Left colon (tissue), 2 donors: ENCODE data around the gene FAM131A. TPM values are rescaled to one million over a fixed set of nuclear protein-coding genes. Genes with fewer than 3 reads are reported as not detected.

Experiments
- ATAC-seq: fragments of 200-7000 bp; cut with Tn5 transposase; one replicate; pipeline ENCODE4 v1.9.1; 2020; ENCODE audit warnings: mild to moderate bottlenecking, moderate library complexity
- DNase-seq, 2 donors: peaks; one replicate each; pipeline ENCODE4 v3.0.0-alpha.2; 2020
- intact Hi-C, 2 donors: fragments of 100-400 bp; cut with DNase I in 1 of 2; cut with micrococcal nuclease in 1 of 2; formaldehyde crosslinking; loops; one replicate each; pipeline versions ENCODE4 v1.11.2 to v1.14.0; 2022; cut with DNase I, micrococcal nuclease
- total RNA-seq, 2 donors: library from RNA; stranded (reverse); fragmentation: NEBNext Ultra II Directional; extraction: Animal tissue kit (Norgen Biotek cat#: 25700); gene quantifications; one replicate each; pipeline ENCODE4 v1.2.1, GENCODE V29; 2021
- donor health status: DM: no; HTN: no; CAD: no.
- donor health status: DM: yes; HTN: yes; CAD: no.

The FAM131A gene
- total RNA-seq, 2 donors from 2014 or later = 16.2 to 20.9 TPM

GRCh38 chr3:184362668-184363546 is 25.5 kb downstream of the FAM131A start:
- DNase-seq (peak; percentile 97 to 98), ATAC-seq (peak; percentile 69)
- intact Hi-C loops = no loop called here

DNA sequence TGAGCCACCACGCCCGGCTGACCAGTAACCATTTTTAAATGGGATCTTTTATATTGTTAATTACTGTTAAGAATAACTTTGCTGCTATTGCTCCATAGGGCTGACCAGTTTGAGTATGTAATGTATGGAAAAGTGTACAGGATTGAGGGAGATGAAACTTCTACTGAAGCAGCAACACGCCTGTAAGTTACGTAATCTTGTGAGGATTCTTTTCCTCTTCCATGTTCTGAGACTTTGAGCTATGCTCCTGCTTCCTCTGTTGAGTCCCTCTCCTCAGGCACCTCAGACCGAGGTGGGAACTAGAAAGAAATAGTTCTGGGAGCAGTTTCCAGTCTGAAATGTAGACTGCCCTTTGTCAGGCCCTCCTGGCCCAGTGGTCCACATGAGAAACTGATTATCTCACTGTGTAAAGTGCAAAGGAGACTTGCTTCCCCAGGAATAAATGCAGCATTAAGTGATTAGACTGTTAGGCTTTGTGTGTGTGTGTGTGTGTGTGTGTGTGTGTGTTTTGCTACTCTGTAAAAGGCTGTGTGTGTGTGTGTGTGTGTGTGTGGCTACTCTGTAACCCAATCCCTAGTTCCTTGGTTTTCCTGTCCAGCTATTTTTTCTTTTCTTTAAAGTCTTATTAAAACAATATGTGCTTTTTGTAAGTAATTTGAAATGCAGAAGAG is 29.4 kb downstream of the FAM131A start:
- intact Hi-C loops = no loop called here
- DNase-seq (no peak), ATAC-seq (no peak)

DNA sequence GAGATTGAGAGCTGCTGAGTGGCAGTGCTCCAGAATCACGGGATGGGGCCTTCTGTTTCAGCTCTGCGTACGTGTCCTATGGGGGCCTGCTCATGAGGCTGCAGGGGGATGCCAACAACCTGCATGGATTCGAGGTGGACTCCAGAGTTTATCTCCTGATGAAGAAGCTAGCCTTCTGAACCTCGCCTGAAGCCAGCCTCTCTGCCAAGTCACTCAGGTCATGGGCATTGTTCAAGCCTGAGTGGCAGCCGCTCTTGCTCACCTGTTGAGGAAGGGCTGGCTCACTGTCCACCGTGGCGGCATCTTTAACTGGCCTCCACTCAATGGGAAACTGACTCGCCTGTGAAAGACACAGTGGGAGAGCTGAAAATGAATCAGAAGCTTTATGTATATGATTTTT is 30.7 kb downstream of the FAM131A start:
- ATAC-seq (no peak), DNase-seq (no peak)
- intact Hi-C loops = no loop called here

DNA sequence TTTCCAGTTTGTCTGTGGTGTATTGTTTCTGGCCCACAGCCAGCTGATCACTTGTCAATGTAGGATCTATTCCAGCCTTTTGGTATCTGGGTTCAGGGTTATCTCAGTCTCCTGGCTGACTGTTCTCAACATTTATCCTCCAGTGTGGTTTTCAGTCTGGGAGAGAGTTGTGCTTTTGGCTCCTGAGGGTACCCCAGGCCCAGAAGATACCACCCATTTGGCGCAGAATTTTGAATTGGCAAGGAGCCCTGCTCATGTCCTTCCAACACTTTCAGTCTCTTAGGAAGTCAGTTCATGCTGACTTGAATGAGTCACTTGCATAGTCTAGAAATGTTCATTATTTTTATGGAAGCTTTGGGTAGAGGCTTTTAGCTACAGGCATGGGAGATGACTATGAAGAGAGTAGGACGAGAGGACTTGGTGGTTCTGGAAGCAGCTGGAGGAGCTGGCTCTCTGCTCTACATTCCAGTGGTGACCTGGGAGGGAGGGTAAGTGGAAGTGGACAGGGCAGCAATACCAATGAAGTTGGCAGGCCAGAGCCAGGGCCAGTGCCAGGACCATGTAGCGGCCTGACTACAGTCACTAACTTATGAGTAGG is 31.3 kb downstream of the FAM131A start:
- DNase-seq (no peak), ATAC-seq (no peak)
- intact Hi-C loops = no loop called here

DNA sequence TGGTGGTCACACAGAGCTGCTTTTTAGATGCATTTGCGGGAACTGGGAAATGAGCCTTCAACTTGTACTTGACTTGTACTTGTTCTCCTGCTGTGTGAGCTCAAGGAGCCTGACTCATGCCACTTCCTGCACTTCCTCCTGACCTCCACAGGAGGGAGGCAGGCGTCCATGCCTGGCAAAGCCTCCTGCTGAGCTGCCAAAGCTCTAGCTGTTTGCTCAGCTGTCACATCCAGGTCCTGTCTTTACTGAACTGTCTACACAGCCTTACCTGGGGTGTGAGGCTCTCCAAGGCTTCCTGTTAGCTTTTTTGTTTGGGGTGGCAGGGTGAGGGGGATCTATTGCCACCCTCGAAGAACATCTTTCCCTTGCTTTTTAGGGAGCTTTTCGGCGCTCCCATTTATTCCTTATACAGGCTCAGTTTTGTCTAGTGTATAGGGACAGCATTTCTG is 34.2 kb downstream of the FAM131A start:
- peak; percentile 91 for ATAC-seq
- intact Hi-C loops = loop anchor here in 1 of 2 donors (5.0 to 10.0 kb wide), 2 partner anchors 141 to 173 kb away; no protein-coding TSS in a partner anchor
- peak; percentile 69 to 77 for DNase-seq

GRCh38 chr3:184372296-184372821 is 35.0 kb downstream of the FAM131A start:
- ATAC-seq = no peak
- intact Hi-C loops = loop anchor here in 1 of 2 donors (5.0 to 10.0 kb wide), 2 partner anchors 140 to 172 kb away; no protein-coding TSS in a partner anchor
- DNase-seq = no peak

- ATAC-seq = peak; percentile 11
- no peak for DNase-seq
- intact Hi-C loops = loop anchor here in 1 of 2 donors (5.0 to 10.0 kb wide), 2 partner anchors 139 to 172 kb away; no protein-coding TSS in a partner anchor
Measured at GRCh38 chr3:184372911-184373310, 35.5 kb downstream of the FAM131A start.

- peak; percentile 48 for ATAC-seq
- intact Hi-C loops = loop anchor here in 1 of 2 donors (5.0 to 10.0 kb wide), 2 partner anchors 139 to 171 kb away; no protein-coding TSS in a partner anchor
- no peak for DNase-seq
Measured at GRCh38 chr3:184373422-184373821, 36.0 kb downstream of the FAM131A start.

- no peak for DNase-seq
- intact Hi-C loops = loop anchor here in 1 of 2 donors (10.0 kb wide), 1 partner anchor 169 kb away; no protein-coding TSS in a partner anchor
- no peak for ATAC-seq
Measured at GRCh38 chr3:184375747-184376461, 38.5 kb downstream of the FAM131A start.

- intact Hi-C loops = loop anchor here in 1 of 2 donors (10.0 kb wide), 1 partner anchor 167 kb away; no protein-coding TSS in a partner anchor
- ATAC-seq = no peak
- no peak for DNase-seq
Measured at GRCh38 chr3:184377374-184377773, 40.0 kb downstream of the FAM131A start.

DNA sequence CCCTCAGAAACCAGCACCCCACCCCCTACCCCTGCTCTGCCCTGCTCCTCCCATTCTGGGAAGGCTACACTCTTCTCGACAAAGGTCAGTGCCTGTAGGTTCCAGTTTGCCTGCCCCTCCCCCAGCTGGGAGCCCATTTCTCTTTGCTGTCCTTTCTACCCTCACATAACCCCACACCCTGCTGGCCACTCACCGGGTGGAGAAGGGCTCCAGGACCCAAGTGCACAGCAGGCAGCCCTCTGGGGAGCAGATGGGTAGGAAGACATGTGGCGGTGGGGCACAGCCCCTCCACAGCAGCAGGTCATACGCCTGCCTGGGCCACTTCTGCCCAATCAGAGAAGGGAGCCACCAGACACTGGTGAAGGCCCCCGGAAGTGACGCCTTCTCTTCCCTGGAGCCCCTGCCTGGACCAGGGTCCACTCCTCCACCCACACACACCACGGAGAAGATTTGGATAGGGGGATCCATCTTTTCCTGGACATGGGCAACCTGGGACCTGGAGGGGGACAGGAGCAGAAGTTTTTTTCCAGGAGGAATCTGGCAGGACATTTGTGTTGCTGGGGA is 40.6 kb downstream of the FAM131A start, which contains the start of gene THPO:
TSS of gene THPO (minus strand) at position 326 of the 564 bp plus-strand sequence. CDS start 1,948 bp downstream, outside the sequence.
- intact Hi-C loops = loop anchor here in 1 of 2 donors (10.0 kb wide), 1 partner anchor 167 kb away; no protein-coding TSS in a partner anchor
- ATAC-seq (no peak), DNase-seq (no peak)

- intact Hi-C loops = loop anchor here in 1 of 2 donors (10.0 kb wide), 1 partner anchor 166 kb away; no protein-coding TSS in a partner anchor
- DNase-seq (no peak), ATAC-seq (no peak)
Measured at GRCh38 chr3:184378651-184379357, 41.4 kb downstream of the FAM131A start.

- peak; percentile 24 for ATAC-seq
- DNase-seq = no peak
- intact Hi-C loops = loop anchor here in 1 of 2 donors (10.0 kb wide), 1 partner anchor 165 kb away; no protein-coding TSS in a partner anchor
Measured at GRCh38 chr3:184379358-184380184, 42.2 kb downstream of the FAM131A start, which contains the start of gene CHRD. Gene CHRD, plus strand, starts transcription at chr3:184380054. Its CDS starts 265 bp downstream, at chr3:184380319.

DNA sequence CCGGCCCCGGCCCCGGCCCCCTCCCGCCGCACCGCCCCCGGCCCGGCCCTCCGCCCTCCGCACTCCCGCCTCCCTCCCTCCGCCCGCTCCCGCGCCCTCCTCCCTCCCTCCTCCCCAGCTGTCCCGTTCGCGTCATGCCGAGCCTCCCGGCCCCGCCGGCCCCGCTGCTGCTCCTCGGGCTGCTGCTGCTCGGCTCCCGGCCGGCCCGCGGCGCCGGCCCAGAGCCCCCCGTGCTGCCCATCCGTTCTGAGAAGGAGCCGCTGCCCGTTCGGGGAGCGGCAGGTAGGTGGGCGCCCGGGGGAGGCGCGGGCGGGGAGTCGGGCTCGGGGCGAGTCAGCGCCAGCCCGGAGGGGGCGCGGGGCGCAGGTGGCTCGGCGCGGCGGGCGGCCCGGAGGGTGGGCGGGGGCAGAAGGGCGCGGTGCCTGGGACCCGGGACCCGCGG is 42.8 kb downstream of the FAM131A start:
- peak; percentile 68 for ATAC-seq
- DNase-seq = peak in 1 of 2 donors; percentile 66
- intact Hi-C loops = no loop called here

DNA sequence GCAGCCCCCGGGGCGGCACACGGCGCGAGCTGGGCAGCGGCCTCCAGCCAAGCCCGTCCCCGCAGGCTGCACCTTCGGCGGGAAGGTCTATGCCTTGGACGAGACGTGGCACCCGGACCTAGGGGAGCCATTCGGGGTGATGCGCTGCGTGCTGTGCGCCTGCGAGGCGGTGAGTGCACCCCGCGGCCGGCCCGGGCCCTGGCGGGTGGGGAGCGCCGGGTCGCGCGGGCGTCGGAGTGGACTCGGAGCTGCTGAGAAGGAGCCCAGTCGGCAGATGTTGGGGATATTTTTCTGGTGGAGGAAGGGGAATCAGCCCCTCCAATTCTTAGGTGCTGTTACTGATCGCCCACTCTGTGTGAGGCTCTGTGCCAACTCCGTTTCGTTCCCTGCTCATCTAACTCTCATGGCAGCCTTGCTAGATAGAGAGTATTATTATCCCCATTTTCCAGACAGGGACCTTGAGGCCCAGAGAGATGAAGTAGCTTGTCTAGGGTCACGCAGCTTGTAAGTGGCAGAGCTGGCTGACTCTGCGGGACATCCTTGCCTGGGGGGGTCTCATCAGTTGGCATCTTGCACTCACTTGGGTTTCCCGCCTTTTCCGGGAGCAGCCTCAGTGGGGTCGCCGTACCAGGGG is 43.3 kb downstream of the FAM131A start:
- intact Hi-C loops = no loop called here
- no peak for DNase-seq
- peak; percentile 13 for ATAC-seq
